WTC11 (cell line): Measurements from ENCODE around the gene HIP1. TPM values are rescaled to one million over a fixed set of nuclear protein-coding genes. Genes with fewer than 3 reads are reported as not detected.
A peak's percentile ranks its signal among the peaks of the same experiment; 100 is the strongest.
"Not testable (repeated sequence)": the region's sequence is repeated elsewhere in the genome, so short reads cannot be mapped to it uniquely, and the experiment has no call there.

ENCODE experiments used
- ATAC-seq: fragments of 200-7000 bp; cut with Tn5 transposase; 2 replicates; pipeline ENCODE4 v1.10.0; 2021; ENCODE audit warnings: mild to moderate bottlenecking, moderate library complexity
- CTCF ChIA-PET: fragments of 300-600 bp; sonication (Branson Sonifier 250); formaldehyde crosslinking; loops from one replicate; lab custom pipeline; 2021; ENCODE audit warnings: antibody characterized with exemption; lab: Charles Lee
- POLR2A ChIA-PET: fragments of 350-600 bp; sonication (Branson Sonifier 250); formaldehyde crosslinking; loops from one replicate; lab custom pipeline; 2021; ENCODE audit warnings: antibody characterized with exemption; lab: Charles Lee
- DNase-seq: peaks from one replicate; pipeline ENCODE4 v3.0.0; 2021; ENCODE audit warnings: low spot score
- H3K27ac Mint-ChIP-seq: 2 replicates; pipeline ENCODE4 v1.8.0; 2021; ENCODE audit warnings: mixed read lengths
- H3K27me3 Mint-ChIP-seq: 2 replicates; pipeline ENCODE4 v1.8.0; 2021; ENCODE audit warnings: low read depth, mild to moderate bottlenecking, moderate library complexity, mixed read lengths
- H3K36me3 Mint-ChIP-seq: 2 replicates; pipeline ENCODE4 v1.8.0; 2021; ENCODE audit warnings: mixed read lengths
- H3K4me1 Mint-ChIP-seq: 2 replicates; pipeline ENCODE4 v1.8.0; 2022; ENCODE audit warnings: mixed read lengths
- H3K4me3 Mint-ChIP-seq: 2 replicates; pipeline ENCODE4 v1.8.0; 2021; ENCODE audit warnings: mild to moderate bottlenecking, moderate library complexity, mixed read lengths
- H3K9me3 Mint-ChIP-seq: 2 replicates; pipeline ENCODE4 v1.8.0; 2021; ENCODE audit warnings: mixed read lengths
- AR ChIP-seq: fragments of 250-450 bp; sonication (Bioruptor Pico); IDR thresholded peaks from 2 replicates; pipeline ENCODE4 v1.9.0; 2021; ENCODE audit warnings: mild to moderate bottlenecking
- ELF4 ChIP-seq: sonication (generic); formaldehyde crosslinking; IDR thresholded peaks from 2 replicates; pipeline ENCODE4 v1.8.1; 2022; ENCODE audit warnings: low read depth, mild to moderate bottlenecking, moderate library complexity, missing genetic modification reagents
- FOXK1 ChIP-seq: sonication (generic); formaldehyde crosslinking; IDR thresholded peaks from 2 replicates; pipeline ENCODE4 v1.8.0; 2022; ENCODE audit warnings: mild to moderate bottlenecking, moderate library complexity, missing genetic modification reagents
- FOXP4 ChIP-seq: sonication (generic); formaldehyde crosslinking; IDR thresholded peaks from 2 replicates; pipeline ENCODE4 v1.8.0; 2022; ENCODE audit warnings: mild to moderate bottlenecking, missing genetic modification reagents
- HMGA2 ChIP-seq: fragments of 250-450 bp; sonication (Bioruptor Pico); IDR thresholded peaks from 2 replicates; pipeline ENCODE4 v1.4.0; 2021; ENCODE audit warnings: mild to moderate bottlenecking, moderate library complexity
- JUN ChIP-seq: sonication (generic); formaldehyde crosslinking; IDR thresholded peaks from 2 replicates; pipeline ENCODE4 v1.8.0; 2023; ENCODE audit warnings: mild to moderate bottlenecking, missing genetic modification reagents
- KAT7 ChIP-seq: sonication (generic); formaldehyde crosslinking; IDR thresholded peaks from 2 replicates; pipeline ENCODE4 v1.8.1; 2023; ENCODE audit warnings: missing genetic modification reagents, mild to moderate bottlenecking, borderline replicate concordance
- MLX ChIP-seq: sonication (generic); formaldehyde crosslinking; IDR thresholded peaks from 2 replicates; pipeline ENCODE4 v1.8.1; 2023; ENCODE audit warnings: mild to moderate bottlenecking, missing genetic modification reagents, moderate library complexity
- PRRX2 ChIP-seq: fragments of 250-450 bp; sonication (Bioruptor Pico); IDR thresholded peaks from 2 replicates; pipeline ENCODE4 v1.8.0; 2021; ENCODE audit warnings: mild to moderate bottlenecking
- TCF7 ChIP-seq: sonication (generic); formaldehyde crosslinking; IDR thresholded peaks from 2 replicates; pipeline ENCODE4 v1.8.0; 2022; ENCODE audit warnings: mild to moderate bottlenecking, low read depth, missing genetic modification reagents, moderate library complexity
- TEAD4 ChIP-seq: sonication (generic); formaldehyde crosslinking; IDR thresholded peaks from 2 replicates; pipeline ENCODE4 v1.8.0; 2022; ENCODE audit warnings: mild to moderate bottlenecking, missing genetic modification reagents
- ZBTB21 ChIP-seq: sonication (generic); formaldehyde crosslinking; IDR thresholded peaks from 2 replicates; pipeline ENCODE4 v1.8.1; 2023; ENCODE audit warnings: mild to moderate bottlenecking, missing genetic modification reagents, borderline replicate concordance
- ZBTB43 ChIP-seq: sonication (generic); formaldehyde crosslinking; IDR thresholded peaks from 2 replicates; pipeline ENCODE4 v1.8.1; 2023; ENCODE audit warnings: mild to moderate bottlenecking, missing genetic modification reagents
- ZNF396 ChIP-seq: fragments of 250-450 bp; sonication (Bioruptor Pico); IDR thresholded peaks from 2 replicates; pipeline ENCODE4 v1.8.0; 2021; ENCODE audit warnings: mild to moderate bottlenecking, moderate library complexity, borderline replicate concordance
- ZNF416 ChIP-seq: fragments of 250-450 bp; sonication (Bioruptor Pico); IDR thresholded peaks from 2 replicates; pipeline ENCODE4 v1.9.0; 2021; ENCODE audit warnings: mild to moderate bottlenecking, inconsistent platforms
- ZNF532 ChIP-seq: fragments of 250-450 bp; sonication (Bioruptor Pico); IDR thresholded peaks from 2 replicates; pipeline ENCODE4 v1.9.0; 2021; ENCODE audit warnings: mild to moderate bottlenecking, borderline replicate concordance
- total RNA-seq: library from RNA; stranded (reverse); gene quantifications from 3 replicates; pipeline ENCODE4 v1.2.3, GENCODE V29; 2021
- TF ChIP-seq, protein P1 (sequence below): fragments of 200-600 bp; IDR thresholded peaks from 2 replicates; pipeline ENCODE4 v1.8.0; 2022; ENCODE audit warnings: antibody characterized with exemption
- TF ChIP-seq, protein P2 (sequence below): sonication (generic); formaldehyde crosslinking; IDR thresholded peaks from 2 replicates; pipeline ENCODE4 v1.8.0; 2022; ENCODE audit warnings: mild to moderate bottlenecking, missing genetic modification reagents
- TF ChIP-seq, protein P3 (sequence below): sonication (generic); formaldehyde crosslinking; conservative IDR thresholded peaks from 2 replicates; pipeline ENCODE4 v1.8.1; 2023; ENCODE audit warnings: mild to moderate bottlenecking, low read depth, missing genetic modification reagents, moderate library complexity

HIP1 gene
- total RNA-seq, 1 experiment from 2014 or later = 75.8 TPM

- Mint-ChIP-seq H3K27ac (peak overlapping the region; percentile 93), H3K4me3 (no peak overlapping the region), H3K36me3 (peaks cover 17% of the 10 kb centered on the region), H3K9me3 (0 out of 2 replicates have a peak, but pooled peaks cover 3% of the 10 kb centered on the region), H3K27me3 (no peaks in the 10 kb centered on the region), H3K4me1 (peaks cover 22% of the 10 kb centered on the region)
- TF ChIP-seq FOXK1 (CRISPR knock-in tag) = no peak
- TF ChIP-seq HMGA2 (CRISPR knock-in tag) = no peak
- TF ChIP-seq ZBTB21 (CRISPR knock-in tag) = no peak
- TF ChIP-seq ZNF416 (CRISPR knock-in tag) = no peak
- TF ChIP-seq AR (CRISPR knock-in tag) = no peak
- TF ChIP-seq, protein P1, sequence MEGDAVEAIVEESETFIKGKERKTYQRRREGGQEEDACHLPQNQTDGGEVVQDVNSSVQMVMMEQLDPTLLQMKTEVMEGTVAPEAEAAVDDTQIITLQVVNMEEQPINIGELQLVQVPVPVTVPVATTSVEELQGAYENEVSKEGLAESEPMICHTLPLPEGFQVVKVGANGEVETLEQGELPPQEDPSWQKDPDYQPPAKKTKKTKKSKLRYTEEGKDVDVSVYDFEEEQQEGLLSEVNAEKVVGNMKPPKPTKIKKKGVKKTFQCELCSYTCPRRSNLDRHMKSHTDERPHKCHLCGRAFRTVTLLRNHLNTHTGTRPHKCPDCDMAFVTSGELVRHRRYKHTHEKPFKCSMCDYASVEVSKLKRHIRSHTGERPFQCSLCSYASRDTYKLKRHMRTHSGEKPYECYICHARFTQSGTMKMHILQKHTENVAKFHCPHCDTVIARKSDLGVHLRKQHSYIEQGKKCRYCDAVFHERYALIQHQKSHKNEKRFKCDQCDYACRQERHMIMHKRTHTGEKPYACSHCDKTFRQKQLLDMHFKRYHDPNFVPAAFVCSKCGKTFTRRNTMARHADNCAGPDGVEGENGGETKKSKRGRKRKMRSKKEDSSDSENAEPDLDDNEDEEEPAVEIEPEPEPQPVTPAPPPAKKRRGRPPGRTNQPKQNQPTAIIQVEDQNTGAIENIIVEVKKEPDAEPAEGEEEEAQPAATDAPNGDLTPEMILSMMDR = no peak
- no peak for TF ChIP-seq TCF7
- no peak for TF ChIP-seq TEAD4
- TF ChIP-seq, protein P2, sequence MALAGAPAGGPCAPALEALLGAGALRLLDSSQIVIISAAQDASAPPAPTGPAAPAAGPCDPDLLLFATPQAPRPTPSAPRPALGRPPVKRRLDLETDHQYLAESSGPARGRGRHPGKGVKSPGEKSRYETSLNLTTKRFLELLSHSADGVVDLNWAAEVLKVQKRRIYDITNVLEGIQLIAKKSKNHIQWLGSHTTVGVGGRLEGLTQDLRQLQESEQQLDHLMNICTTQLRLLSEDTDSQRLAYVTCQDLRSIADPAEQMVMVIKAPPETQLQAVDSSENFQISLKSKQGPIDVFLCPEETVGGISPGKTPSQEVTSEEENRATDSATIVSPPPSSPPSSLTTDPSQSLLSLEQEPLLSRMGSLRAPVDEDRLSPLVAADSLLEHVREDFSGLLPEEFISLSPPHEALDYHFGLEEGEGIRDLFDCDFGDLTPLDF = no peak
- no peak for TF ChIP-seq JUN
- no peak for TF ChIP-seq KAT7 (CRISPR knock-in tag)
- TF ChIP-seq FOXP4 = no peak
- TF ChIP-seq ZNF532 (CRISPR knock-in tag) = no peak
- no peak for TF ChIP-seq MLX (CRISPR knock-in tag)
- no peak for TF ChIP-seq ZNF396
- TF ChIP-seq PRRX2 (CRISPR knock-in tag) = no peak
- TF ChIP-seq, protein P3, sequence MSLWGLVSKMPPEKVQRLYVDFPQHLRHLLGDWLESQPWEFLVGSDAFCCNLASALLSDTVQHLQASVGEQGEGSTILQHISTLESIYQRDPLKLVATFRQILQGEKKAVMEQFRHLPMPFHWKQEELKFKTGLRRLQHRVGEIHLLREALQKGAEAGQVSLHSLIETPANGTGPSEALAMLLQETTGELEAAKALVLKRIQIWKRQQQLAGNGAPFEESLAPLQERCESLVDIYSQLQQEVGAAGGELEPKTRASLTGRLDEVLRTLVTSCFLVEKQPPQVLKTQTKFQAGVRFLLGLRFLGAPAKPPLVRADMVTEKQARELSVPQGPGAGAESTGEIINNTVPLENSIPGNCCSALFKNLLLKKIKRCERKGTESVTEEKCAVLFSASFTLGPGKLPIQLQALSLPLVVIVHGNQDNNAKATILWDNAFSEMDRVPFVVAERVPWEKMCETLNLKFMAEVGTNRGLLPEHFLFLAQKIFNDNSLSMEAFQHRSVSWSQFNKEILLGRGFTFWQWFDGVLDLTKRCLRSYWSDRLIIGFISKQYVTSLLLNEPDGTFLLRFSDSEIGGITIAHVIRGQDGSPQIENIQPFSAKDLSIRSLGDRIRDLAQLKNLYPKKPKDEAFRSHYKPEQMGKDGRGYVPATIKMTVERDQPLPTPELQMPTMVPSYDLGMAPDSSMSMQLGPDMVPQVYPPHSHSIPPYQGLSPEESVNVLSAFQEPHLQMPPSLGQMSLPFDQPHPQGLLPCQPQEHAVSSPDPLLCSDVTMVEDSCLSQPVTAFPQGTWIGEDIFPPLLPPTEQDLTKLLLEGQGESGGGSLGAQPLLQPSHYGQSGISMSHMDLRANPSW (CRISPR knock-in tag) = no peak
- no peak for TF ChIP-seq ZBTB43
- no peak for TF ChIP-seq ELF4 (CRISPR knock-in tag)
- ChIA-PET POLR2A (no interaction called here), CTCF (interaction anchor here (1.3 kb wide), 1 partner anchor 158 kb away, joined by 3 read pairs; no protein-coding TSS in a partner anchor)
- DNase-seq = no peak
- ATAC-seq = no peak
These were observed 134.3 kb downstream of the HIP1 start for GRCh38 chr7:75604408-75604807.

DNA sequence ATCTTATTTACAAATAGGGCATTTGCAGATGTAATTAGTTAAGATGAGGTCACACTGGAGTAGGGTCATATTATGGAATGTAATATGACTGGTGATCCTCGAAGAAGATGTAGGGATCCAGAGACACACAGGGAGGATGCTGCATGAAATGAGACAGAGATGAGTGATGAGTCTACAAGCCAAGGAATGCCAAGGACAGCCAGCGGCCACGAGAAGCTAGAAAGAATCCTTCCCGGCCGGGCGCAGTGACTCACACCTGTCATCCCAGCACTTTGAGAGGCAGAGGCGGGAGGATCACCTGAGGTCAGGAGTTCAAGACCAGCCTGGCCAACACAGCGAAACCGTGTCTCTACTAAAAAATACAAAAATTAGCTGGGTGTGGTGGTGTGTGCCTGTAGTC is 135.9 kb downstream of the HIP1 start:
- H3K4me3 Mint-ChIP-seq, H3K27me3 Mint-ChIP-seq, ATAC-seq, DNase-seq, H3K9me3 Mint-ChIP-seq, POLR2A ChIA-PET: not testable (repeated sequence)
- peaks cover 37% of the 10 kb centered on the region for H3K4me1 Mint-ChIP-seq
- peak overlapping the region; percentile 83; the same call in 1 of the 2 replicates for H3K27ac Mint-ChIP-seq
- H3K36me3 Mint-ChIP-seq = peaks cover 16% of the 10 kb centered on the region
- CTCF ChIA-PET = interaction anchor here (0.7 kb wide), 1 partner anchor 132 kb away, joined by 3 read pairs; no protein-coding TSS in a partner anchor
